NB4 (cell line): Measurements from ENCODE around the gene KCNK18.

Experiments used
- POLR2A ChIP-seq: IDR thresholded peaks from 2 replicates; pipeline ENCODE4 v1.6.1; 2011; ENCODE audit warnings: mild to moderate bottlenecking; ENCODE audit not compliant: insufficient read length; ENCODE audit errors: extremely low read depth
- TF ChIP-seq, protein P1 (sequence below): IDR thresholded peaks from one replicate; pipeline ENCODE4 v1.5.1; 2012; ENCODE audit warnings: low read depth, low read length

DNA sequence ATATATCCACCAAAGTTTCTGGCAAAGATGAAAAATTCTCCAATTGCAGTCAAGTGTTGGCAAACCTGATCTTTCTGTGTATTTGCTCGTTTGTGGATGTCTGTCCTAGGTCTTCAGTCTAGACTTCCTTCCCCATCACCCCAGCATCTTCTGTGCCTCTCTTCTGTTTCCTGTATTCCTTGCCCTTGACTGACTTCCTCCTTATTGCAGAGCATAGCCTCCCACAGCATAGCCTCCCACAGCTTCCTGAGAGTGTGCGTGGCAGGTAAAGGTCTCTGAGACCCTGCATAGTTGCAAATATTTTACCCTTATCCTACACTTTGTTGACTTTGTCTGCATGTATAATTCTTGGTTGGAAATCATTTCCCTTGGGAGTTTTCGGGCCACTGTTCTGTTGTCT is 62.0 kb downstream of the KCNK18 start:
- TF ChIP-seq POLR2A, result no peak
- TF ChIP-seq, protein P1, sequence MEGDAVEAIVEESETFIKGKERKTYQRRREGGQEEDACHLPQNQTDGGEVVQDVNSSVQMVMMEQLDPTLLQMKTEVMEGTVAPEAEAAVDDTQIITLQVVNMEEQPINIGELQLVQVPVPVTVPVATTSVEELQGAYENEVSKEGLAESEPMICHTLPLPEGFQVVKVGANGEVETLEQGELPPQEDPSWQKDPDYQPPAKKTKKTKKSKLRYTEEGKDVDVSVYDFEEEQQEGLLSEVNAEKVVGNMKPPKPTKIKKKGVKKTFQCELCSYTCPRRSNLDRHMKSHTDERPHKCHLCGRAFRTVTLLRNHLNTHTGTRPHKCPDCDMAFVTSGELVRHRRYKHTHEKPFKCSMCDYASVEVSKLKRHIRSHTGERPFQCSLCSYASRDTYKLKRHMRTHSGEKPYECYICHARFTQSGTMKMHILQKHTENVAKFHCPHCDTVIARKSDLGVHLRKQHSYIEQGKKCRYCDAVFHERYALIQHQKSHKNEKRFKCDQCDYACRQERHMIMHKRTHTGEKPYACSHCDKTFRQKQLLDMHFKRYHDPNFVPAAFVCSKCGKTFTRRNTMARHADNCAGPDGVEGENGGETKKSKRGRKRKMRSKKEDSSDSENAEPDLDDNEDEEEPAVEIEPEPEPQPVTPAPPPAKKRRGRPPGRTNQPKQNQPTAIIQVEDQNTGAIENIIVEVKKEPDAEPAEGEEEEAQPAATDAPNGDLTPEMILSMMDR, result no peak
